SU-DHL-6 (cell line): ENCODE measurements around the gene PPP1R14B.

Experiments used
- EZH2phosphoT487 ChIP-seq: fragments of 200-600 bp; sonication (generic), shearing (Covaris generic); conservative IDR thresholded peaks from 2 replicates; pipeline ENCODE4 v1.6.1; 2018; ENCODE audit warnings: mild to moderate bottlenecking, antibody characterized with exemption, low read length, moderate library complexity, mixed read lengths
- TF ChIP-seq, protein P1 (sequence below): fragments of 200-600 bp; sonication (generic); IDR thresholded peaks from one replicate; pipeline ENCODE4 v1.5.1; 2017; ENCODE audit warnings: antibody characterized with exemption, mild to moderate bottlenecking, low read length, moderate library complexity; ENCODE audit not compliant: insufficient read depth, poor library complexity, severe bottlenecking

- TF ChIP-seq, protein P1, sequence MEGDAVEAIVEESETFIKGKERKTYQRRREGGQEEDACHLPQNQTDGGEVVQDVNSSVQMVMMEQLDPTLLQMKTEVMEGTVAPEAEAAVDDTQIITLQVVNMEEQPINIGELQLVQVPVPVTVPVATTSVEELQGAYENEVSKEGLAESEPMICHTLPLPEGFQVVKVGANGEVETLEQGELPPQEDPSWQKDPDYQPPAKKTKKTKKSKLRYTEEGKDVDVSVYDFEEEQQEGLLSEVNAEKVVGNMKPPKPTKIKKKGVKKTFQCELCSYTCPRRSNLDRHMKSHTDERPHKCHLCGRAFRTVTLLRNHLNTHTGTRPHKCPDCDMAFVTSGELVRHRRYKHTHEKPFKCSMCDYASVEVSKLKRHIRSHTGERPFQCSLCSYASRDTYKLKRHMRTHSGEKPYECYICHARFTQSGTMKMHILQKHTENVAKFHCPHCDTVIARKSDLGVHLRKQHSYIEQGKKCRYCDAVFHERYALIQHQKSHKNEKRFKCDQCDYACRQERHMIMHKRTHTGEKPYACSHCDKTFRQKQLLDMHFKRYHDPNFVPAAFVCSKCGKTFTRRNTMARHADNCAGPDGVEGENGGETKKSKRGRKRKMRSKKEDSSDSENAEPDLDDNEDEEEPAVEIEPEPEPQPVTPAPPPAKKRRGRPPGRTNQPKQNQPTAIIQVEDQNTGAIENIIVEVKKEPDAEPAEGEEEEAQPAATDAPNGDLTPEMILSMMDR = no peak
- no peak for TF ChIP-seq EZH2phosphoT487
Measured at GRCh38 chr11:64204080-64204440, 42.7 kb downstream of the PPP1R14B start.
